ENCODE data around the gene NELL2. TPM values are rescaled to one million over a fixed set of nuclear protein-coding genes. Genes with fewer than 3 reads are reported as not detected.

NELL2 gene
- total RNA-seq, 1 donor from 2014 or later: 16.9 TPM

GRCh38 chr12:44509471-44509870 is 366.6 kb downstream of the NELL2 start:
- Histone ChIP-seq H3K27me3 (no peaks in the 10 kb centered on the region), H3K4me1 (no peaks in the 10 kb centered on the region), H3K36me3 (no peaks in the 10 kb centered on the region), H3K27ac (no peak overlapping the region), H3K4me3 (no peak overlapping the region), H3K9me3 (no peaks in the 10 kb centered on the region)
- intact Hi-C loops (cut with DNase I): no loop called here
- no peak for DNase-seq (ENCODE audit: extremely low spot score in 2 of 2)
- no peak for TF ChIP-seq CTCF (IDR thresholded peaks at IDR 0.05)
- no peak for TF ChIP-seq POLR2AphosphoS5 (IDR thresholded peaks at IDR 0.05; ENCODE audit: insufficient read depth in 1 of 2, low read depth in 1 of 2)
- no peak for TF ChIP-seq POLR2A (IDR thresholded peaks at IDR 0.05)

GRCh38 chr12:44507461-44507860 is 368.7 kb downstream of the NELL2 start:
- no peaks in the 10 kb centered on the region for H3K9me3 ChIP-seq
- H3K27ac ChIP-seq: no peak overlapping the region
- TF ChIP-seq POLR2A (IDR thresholded peaks at IDR 0.05) (no peak), CTCF (IDR thresholded peaks at IDR 0.05) (no peak), POLR2AphosphoS5 (IDR thresholded peaks at IDR 0.05; ENCODE audit: insufficient read depth in 1 of 2, low read depth in 1 of 2) (no peak)
- no peak overlapping the region for H3K4me3 ChIP-seq
- no peaks in the 10 kb centered on the region for H3K36me3 ChIP-seq
- intact Hi-C loops (cut with DNase I): no loop called here
- H3K27me3 ChIP-seq: no peaks in the 10 kb centered on the region
- H3K4me1 ChIP-seq: no peaks in the 10 kb centered on the region
- no peak for DNase-seq (ENCODE audit: extremely low spot score in 2 of 2)

DNA sequence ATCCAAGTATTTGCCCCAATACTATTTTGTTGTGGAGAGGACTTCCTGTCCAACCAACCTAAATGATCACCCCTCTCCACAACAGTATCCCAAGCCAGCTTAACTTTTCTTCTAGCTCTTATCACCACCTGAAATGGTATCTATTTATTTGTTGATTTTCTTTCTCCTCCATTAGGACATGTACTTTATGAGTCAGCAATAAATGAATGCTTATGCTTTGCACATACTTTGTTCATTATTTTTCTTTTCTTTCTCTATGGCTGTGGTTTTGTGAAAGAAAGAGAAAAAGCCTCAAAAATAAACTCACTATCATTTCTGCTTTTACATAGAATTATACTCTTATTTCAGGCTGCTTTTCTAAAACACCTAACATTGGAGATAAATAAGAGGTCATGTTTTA is 371.3 kb downstream of the NELL2 start:
- Histone ChIP-seq H3K4me1 (no peaks in the 10 kb centered on the region), H3K9me3 (no peaks in the 10 kb centered on the region), H3K4me3 (no peak overlapping the region), H3K27ac (no peak overlapping the region), H3K36me3 (no peaks in the 10 kb centered on the region), H3K27me3 (no peaks in the 10 kb centered on the region)
- intact Hi-C loops (cut with DNase I): no loop called here
- DNase-seq (ENCODE audit: extremely low spot score in 2 of 2): no peak
- TF ChIP-seq POLR2A (IDR thresholded peaks at IDR 0.05): no peak
- no peak for TF ChIP-seq POLR2AphosphoS5 (IDR thresholded peaks at IDR 0.05; ENCODE audit: insufficient read depth in 1 of 2, low read depth in 1 of 2)
- TF ChIP-seq CTCF (IDR thresholded peaks at IDR 0.05): no peak

- Histone ChIP-seq H3K4me1 (no peaks in the 10 kb centered on the region), H3K27me3 (no peaks in the 10 kb centered on the region), H3K9me3 (no peaks in the 10 kb centered on the region), H3K4me3 (no peak overlapping the region), H3K27ac (no peak overlapping the region), H3K36me3 (no peaks in the 10 kb centered on the region)
- intact Hi-C loops (cut with DNase I): no loop called here
- no peak for DNase-seq (ENCODE audit: extremely low spot score in 2 of 2)
- TF ChIP-seq POLR2AphosphoS5 (IDR thresholded peaks at IDR 0.05; ENCODE audit: insufficient read depth in 1 of 2, low read depth in 1 of 2): no peak
- no peak for TF ChIP-seq POLR2A (IDR thresholded peaks at IDR 0.05)
- no peak for TF ChIP-seq CTCF (IDR thresholded peaks at IDR 0.05)
Measured at GRCh38 chr12:44503329-44503728, 372.8 kb downstream of the NELL2 start.

- Histone ChIP-seq H3K27ac (no peak overlapping the region), H3K4me1 (no peaks in the 10 kb centered on the region), H3K36me3 (no peaks in the 10 kb centered on the region), H3K9me3 (no peaks in the 10 kb centered on the region), H3K4me3 (no peak overlapping the region), H3K27me3 (no peaks in the 10 kb centered on the region)
- intact Hi-C loops (cut with DNase I): no loop called here
- TF ChIP-seq CTCF (IDR thresholded peaks at IDR 0.05) (no peak), POLR2A (IDR thresholded peaks at IDR 0.05) (no peak), POLR2AphosphoS5 (IDR thresholded peaks at IDR 0.05; ENCODE audit: insufficient read depth in 1 of 2, low read depth in 1 of 2) (no peak)
- no peak for DNase-seq (ENCODE audit: extremely low spot score in 2 of 2)
Measured at GRCh38 chr12:44502681-44503080, 373.4 kb downstream of the NELL2 start.

Measured in vagina (tissue), 2 donors.